ENCODE results near the gene FAM9B. TPM values are rescaled to one million over a fixed set of nuclear protein-coding genes. Genes with fewer than 3 reads are reported as not detected.

The FAM9B gene
- polyA plus RNA-seq, 1 donor (not counting 4 experiments of a cell fraction or from before 2014, with no cell fraction given): not detected

DNA sequence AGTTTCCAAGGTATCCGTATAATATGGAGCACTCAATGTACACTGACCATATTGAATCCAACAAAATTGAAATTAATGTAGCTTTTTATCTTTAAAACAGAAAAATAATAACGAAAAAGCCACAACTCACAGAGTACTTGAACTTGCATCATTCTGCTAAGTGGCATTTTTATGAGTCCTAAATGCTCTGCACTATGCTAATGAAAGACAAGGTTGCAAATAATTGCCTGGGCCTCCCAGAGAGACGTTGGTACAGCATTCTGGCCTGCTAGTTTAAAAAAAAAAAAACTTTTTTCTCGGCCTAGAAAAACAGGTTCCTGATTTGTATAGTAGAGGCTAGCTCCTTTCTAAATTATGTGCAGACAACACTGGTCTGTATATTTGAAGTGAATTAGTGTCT is 4.3 kb upstream of the FAM9B start:
- dilution Hi-C loops (cut with MboI; ENCODE audit: extremely low pct_ligation_motif_present, low sequenced_read_pairs): no loop called here

DNA sequence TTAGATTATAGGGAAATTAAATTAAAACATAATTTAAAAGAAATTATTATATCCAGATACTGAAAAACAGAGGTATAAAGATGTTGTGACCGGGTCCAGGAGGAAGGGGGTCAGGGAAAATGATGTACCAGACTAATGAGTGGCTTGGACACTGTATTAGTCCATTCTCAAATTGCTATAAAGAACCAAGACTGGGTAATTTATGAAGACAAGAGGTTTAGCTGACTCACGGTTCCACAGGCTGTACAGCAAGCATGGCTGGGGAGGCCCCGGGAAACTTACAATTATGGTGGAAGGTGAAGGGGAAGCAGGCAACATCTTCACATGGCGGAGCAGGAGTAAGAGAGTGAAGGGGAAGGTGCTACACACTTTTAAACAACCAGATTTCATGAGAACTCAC is 3.4 kb upstream of the FAM9B start:
- TF ChIP-seq, protein P1, sequence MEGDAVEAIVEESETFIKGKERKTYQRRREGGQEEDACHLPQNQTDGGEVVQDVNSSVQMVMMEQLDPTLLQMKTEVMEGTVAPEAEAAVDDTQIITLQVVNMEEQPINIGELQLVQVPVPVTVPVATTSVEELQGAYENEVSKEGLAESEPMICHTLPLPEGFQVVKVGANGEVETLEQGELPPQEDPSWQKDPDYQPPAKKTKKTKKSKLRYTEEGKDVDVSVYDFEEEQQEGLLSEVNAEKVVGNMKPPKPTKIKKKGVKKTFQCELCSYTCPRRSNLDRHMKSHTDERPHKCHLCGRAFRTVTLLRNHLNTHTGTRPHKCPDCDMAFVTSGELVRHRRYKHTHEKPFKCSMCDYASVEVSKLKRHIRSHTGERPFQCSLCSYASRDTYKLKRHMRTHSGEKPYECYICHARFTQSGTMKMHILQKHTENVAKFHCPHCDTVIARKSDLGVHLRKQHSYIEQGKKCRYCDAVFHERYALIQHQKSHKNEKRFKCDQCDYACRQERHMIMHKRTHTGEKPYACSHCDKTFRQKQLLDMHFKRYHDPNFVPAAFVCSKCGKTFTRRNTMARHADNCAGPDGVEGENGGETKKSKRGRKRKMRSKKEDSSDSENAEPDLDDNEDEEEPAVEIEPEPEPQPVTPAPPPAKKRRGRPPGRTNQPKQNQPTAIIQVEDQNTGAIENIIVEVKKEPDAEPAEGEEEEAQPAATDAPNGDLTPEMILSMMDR (optimal IDR thresholded peaks at IDR 0.05 in 1 of 3, IDR thresholded peaks at IDR 0.05 in 1 of 3, conservative IDR thresholded peaks at IDR 0.05 in 1 of 3; ENCODE audit: extremely low read depth in 1 of 3, insufficient read depth in 2 of 3, low read length in 3 of 3): no peak
- no peak for TF ChIP-seq EZH2 (IDR thresholded peaks at IDR 0.05; ENCODE audit: low read length)
- no peak overlapping the region for H3K9ac ChIP-seq (ENCODE audit: control insufficient read depth, extremely low read depth, insufficient read depth, low read length)
- no peak overlapping the region for H2AFZ ChIP-seq (ENCODE audit: control insufficient read depth, low read length)
- H3K9me1 ChIP-seq (ENCODE audit: control insufficient read depth, extremely low read depth, insufficient read depth, low read length): no peaks in the 10 kb centered on the region
- H3K9me3 ChIP-seq (ENCODE audit: control insufficient read depth, low read depth, low read length): no peaks in the 10 kb centered on the region
- no peaks in the 10 kb centered on the region for H3K79me2 ChIP-seq (ENCODE audit: control insufficient read depth, insufficient read depth, low read length)
- H3K4me3 ChIP-seq (ENCODE audit: control insufficient read depth in 2 of 3, extremely low read depth in 1 of 3, insufficient read depth in 2 of 3, low read depth in 1 of 3, low read length in 3 of 3): no peak overlapping the region
- no peaks in the 10 kb centered on the region for H4K20me1 ChIP-seq (ENCODE audit: control insufficient read depth, extremely low read depth, insufficient read depth, low read length)
- no peaks in the 10 kb centered on the region for H3K27me3 ChIP-seq (ENCODE audit: control insufficient read depth, extremely low read depth, insufficient read depth, low read length)
- H3K36me3 ChIP-seq (ENCODE audit: control insufficient read depth in 2 of 2, extremely low read depth in 1 of 2, insufficient read depth in 2 of 2, low read length in 2 of 2): no peaks in the 10 kb centered on the region
- no peaks in the 10 kb centered on the region for H3K4me1 ChIP-seq (ENCODE audit: control insufficient read depth, extremely low read depth, insufficient read depth, low read length)
- no peak for FAIRE-seq
- H3K4me2 ChIP-seq (ENCODE audit: control insufficient read depth, extremely low read depth, insufficient read depth, low read depth, low read length): no peak overlapping the region
- dilution Hi-C loops (cut with MboI; ENCODE audit: extremely low pct_ligation_motif_present, low sequenced_read_pairs): no loop called here
- DNase-seq (ENCODE audit: low read depth, low spot score): no peak
- H3K27ac ChIP-seq (ENCODE audit: control insufficient read depth, insufficient read depth, low read length): no peak overlapping the region

More for the DNA sequence above, 4.3 kb upstream of the FAM9B start:
- H3K27ac ChIP-seq (ENCODE audit: control insufficient read depth, insufficient read depth, low read length): no peak overlapping the region
- H3K9ac ChIP-seq (ENCODE audit: control insufficient read depth, extremely low read depth, insufficient read depth, low read length): no peak overlapping the region
- TF ChIP-seq EZH2 (IDR thresholded peaks at IDR 0.05; ENCODE audit: low read length): no peak
- TF ChIP-seq, protein P1 (optimal IDR thresholded peaks at IDR 0.05 in 1 of 3, IDR thresholded peaks at IDR 0.05 in 1 of 3, conservative IDR thresholded peaks at IDR 0.05 in 1 of 3; ENCODE audit: extremely low read depth in 1 of 3, insufficient read depth in 2 of 3, low read length in 3 of 3): no peak
- no peaks in the 10 kb centered on the region for H3K36me3 ChIP-seq (ENCODE audit: control insufficient read depth in 2 of 2, extremely low read depth in 1 of 2, insufficient read depth in 2 of 2, low read length in 2 of 2)
- H3K4me2 ChIP-seq (ENCODE audit: control insufficient read depth, extremely low read depth, insufficient read depth, low read depth, low read length): no peak overlapping the region
- no peaks in the 10 kb centered on the region for H4K20me1 ChIP-seq (ENCODE audit: control insufficient read depth, extremely low read depth, insufficient read depth, low read length)
- FAIRE-seq (no peak), DNase-seq (ENCODE audit: low read depth, low spot score) (no peak)
- H3K4me3 ChIP-seq (ENCODE audit: control insufficient read depth in 2 of 3, extremely low read depth in 1 of 3, insufficient read depth in 2 of 3, low read depth in 1 of 3, low read length in 3 of 3): no peak overlapping the region
- H3K9me1 ChIP-seq (ENCODE audit: control insufficient read depth, extremely low read depth, insufficient read depth, low read length): no peaks in the 10 kb centered on the region
- H2AFZ ChIP-seq (ENCODE audit: control insufficient read depth, low read length): no peak overlapping the region
- no peaks in the 10 kb centered on the region for H3K79me2 ChIP-seq (ENCODE audit: control insufficient read depth, insufficient read depth, low read length)
- no peaks in the 10 kb centered on the region for H3K27me3 ChIP-seq (ENCODE audit: control insufficient read depth, extremely low read depth, insufficient read depth, low read length)
- no peaks in the 10 kb centered on the region for H3K9me3 ChIP-seq (ENCODE audit: control insufficient read depth, low read depth, low read length)
- no peaks in the 10 kb centered on the region for H3K4me1 ChIP-seq (ENCODE audit: control insufficient read depth, extremely low read depth, insufficient read depth, low read length)

All from keratinocyte (primary cell).